ENCODE results near the gene CSRP1.
"Not testable (repeated sequence)": the region's sequence is repeated elsewhere in the genome, so short reads cannot be mapped to it uniquely, and the experiment has no call there.

The CSRP1 gene

GRCh38 chr1:201475915-201476669 is 30.8 kb downstream of the CSRP1 start:
- no peak for DNase-seq

GRCh38 chr1:201475130-201475529 is 31.8 kb downstream of the CSRP1 start:
- no peak for DNase-seq

DNA sequence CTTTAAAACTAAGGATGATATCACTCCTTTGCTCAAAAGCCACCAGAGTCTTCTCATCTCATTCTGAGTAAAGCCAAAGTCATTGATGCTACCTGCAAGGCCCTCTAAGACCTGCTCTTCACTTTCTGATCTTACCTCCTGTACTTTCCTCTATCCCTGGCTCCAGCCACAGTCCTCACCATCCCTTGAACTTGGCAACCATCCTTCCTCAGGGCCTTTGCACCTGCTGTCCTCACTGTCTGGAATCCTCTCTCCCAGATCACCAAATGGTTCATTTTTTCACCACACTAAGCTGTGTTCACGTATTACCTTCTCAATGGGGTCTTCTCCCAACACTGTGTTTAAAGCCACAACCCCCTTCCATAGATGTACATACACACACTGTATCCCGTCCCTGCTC is 33.6 kb downstream of the CSRP1 start:
- no peak for DNase-seq

- not testable (repeated sequence) for DNase-seq
Observed at GRCh38 chr1:201472321-201472720, 34.6 kb downstream of the CSRP1 start.

GRCh38 chr1:201471772-201472171 is 35.2 kb downstream of the CSRP1 start:
- DNase-seq = no peak

GRCh38 chr1:201470581-201470980 is 36.3 kb downstream of the CSRP1 start:
- DNase-seq = no peak

- DNase-seq = no peak
Observed at GRCh38 chr1:201469645-201470074, 37.3 kb downstream of the CSRP1 start.

DNA sequence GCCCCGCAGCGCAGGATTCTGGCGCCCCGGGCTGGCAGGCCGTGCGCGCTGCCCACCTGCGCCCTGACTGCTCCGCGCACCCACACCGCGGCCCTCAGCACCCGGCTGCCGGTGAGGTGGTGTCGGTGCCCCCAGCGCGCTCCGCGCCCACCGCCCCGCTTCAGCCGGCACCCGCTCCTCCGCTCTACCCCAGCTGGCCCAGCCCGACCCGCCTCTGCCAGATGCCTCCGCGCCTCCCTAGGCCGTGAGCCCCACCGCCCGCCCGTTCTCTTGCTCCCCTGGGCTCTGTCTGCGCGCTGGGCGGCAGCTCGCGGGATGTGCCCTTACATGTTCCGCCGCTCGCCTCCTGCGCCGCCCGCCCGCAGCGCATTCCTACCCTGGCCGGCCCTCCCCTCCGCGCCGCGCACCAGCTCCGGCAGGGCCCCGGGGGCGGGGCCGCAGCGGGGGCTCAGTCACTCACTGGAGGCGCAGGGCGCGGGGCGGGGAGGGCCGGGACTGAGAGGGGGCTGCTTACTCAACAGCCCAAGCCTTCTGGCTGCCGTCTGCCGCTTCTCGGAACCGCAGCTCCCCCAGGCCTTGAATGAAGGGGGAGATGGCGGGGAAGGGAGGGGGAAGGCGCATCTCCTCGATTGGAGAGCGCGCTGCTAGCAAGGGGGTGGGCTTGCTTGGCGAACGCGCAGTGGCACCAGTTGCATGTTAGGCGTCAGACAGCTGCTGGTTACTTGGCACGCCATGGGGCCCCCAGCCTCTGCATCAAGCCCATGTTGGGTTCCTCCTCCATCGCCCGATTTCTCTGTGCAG is 37.9 kb downstream of the CSRP1 start, which contains the start of gene PHLDA3:
Gene PHLDA3, minus strand, starts transcription at position 345 of the 801 bp plus-strand sequence. CDS start 402 bp downstream, outside the sequence.
- peak; percentile 33 for DNase-seq

DNA sequence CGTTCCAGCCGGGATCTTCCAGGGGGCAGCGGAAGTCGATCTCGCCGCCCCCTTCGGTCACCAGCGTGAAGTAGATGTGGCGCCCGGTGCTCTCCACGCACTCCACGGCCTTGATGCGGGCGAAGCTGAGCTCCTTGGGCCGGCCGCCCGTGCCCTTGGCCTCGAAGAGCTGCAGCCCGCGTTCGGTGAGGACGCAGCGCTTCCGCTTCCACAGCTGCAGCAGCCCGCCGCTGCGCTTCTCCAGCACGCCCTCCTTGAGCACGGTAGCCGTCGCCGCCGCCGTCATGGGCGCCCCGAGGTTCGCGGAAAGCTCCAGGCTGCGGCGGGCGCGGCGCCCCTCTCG is 38.5 kb downstream of the CSRP1 start:
- DNase-seq = no peak

DNA sequence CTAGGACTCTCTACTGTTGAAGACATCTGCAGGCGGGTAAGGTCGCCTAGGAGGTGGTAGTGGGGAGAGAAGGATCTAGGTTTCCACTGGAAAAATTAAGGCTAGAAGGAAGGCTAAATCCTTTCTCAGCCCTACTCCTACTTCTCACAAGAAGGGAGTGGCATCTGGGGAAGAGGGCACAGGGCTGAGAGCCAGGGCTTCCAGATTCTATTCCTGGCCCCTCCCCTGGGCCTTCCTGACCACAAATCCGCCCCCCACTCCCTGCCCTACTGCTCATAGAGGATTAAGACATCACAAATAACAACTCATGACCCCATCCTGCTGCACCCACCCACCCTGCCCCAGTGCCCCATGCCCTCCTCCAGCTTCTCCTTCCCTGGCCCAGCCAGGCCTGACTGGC is 40.4 kb downstream of the CSRP1 start:
- DNase-seq = no peak

GRCh38 chr1:201465698-201466290 is 41.1 kb downstream of the CSRP1 start:
- DNase-seq = no peak

- no peak for DNase-seq
Observed at GRCh38 chr1:201463071-201463552, 43.8 kb downstream of the CSRP1 start.

DNA sequence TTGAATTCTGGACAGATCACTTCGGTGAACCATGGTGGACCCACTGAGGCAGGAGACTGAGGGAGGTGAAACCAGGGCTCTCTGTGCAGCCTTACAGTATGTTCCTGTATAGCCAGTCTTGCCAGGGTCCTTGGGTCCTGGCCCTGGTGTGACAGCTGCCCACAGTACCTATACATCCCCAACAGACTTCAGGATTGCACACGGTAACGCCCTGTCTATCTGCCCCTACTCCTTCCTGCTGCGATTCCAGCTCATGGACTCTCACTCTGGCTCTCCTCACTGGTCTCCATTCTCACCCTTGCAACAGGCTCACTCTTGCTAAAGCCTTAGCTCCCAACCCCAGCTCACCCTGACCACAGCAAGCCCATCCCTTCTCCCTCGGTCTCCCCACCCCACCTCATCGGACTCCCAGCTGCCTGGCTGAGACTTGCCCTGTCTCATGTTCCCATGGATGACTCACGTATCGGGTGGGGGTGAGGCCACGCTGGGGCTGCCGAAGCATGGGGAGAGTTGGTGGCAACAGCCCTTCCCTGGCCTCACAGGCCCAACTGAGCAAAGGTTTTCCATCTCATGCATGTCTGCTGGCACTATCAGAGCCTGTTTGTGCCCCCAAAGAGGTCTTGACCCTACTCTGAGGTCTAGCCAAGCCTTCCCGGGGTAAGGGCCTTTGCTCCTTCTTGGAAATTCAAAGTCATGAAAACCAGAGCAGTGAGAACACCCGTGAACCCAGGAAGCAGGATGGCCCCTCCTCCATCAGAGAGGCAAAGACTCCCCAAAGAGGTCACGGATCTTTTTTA is 45.1 kb downstream of the CSRP1 start:
- DNase-seq = no peak

- no peak for DNase-seq
Observed at GRCh38 chr1:201460814-201461644, 45.9 kb downstream of the CSRP1 start.

DNA sequence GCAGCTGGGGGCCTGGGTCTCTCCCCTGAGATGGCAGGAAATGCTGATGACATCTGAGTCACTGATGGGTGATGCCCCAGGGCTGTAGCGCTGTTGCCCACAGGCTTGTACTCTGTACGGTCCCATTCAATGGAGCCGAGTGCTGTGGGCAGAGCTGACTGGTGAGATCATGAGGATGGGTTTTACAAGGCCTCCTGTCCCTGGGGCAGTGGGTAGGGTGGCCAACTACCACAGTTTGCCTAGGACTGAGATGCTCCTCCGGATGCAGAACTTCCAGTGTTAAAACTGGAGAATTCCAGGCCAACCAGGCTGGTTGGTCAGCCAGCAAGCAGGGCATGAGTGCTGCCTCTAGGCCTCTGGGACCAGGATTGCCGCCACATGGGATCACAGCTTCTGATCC is 47.1 kb downstream of the CSRP1 start:
- no peak for DNase-seq

DNA sequence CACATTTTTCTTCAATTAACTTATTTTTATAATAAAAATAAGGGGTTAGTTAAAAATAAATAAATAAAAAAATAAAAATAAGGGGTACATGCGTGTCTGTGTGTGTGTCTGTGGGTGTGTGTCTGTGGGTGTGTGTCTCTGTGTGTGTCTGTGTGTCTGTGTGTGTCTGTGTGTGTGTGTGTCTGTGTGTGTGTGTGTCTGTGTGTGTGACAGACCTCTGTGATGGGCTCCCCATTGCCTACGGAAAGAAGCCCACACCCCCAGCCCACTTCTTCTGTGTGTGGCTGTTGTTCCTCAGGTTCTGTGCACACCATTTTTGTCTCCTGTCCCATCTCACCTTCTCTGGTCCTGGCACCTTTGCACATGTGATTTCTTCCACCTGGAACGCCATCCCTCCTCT is 47.9 kb downstream of the CSRP1 start:
- no peak for DNase-seq

GRCh38 chr1:201457508-201457960 is 49.4 kb downstream of the CSRP1 start:
- DNase-seq = no peak

DNA sequence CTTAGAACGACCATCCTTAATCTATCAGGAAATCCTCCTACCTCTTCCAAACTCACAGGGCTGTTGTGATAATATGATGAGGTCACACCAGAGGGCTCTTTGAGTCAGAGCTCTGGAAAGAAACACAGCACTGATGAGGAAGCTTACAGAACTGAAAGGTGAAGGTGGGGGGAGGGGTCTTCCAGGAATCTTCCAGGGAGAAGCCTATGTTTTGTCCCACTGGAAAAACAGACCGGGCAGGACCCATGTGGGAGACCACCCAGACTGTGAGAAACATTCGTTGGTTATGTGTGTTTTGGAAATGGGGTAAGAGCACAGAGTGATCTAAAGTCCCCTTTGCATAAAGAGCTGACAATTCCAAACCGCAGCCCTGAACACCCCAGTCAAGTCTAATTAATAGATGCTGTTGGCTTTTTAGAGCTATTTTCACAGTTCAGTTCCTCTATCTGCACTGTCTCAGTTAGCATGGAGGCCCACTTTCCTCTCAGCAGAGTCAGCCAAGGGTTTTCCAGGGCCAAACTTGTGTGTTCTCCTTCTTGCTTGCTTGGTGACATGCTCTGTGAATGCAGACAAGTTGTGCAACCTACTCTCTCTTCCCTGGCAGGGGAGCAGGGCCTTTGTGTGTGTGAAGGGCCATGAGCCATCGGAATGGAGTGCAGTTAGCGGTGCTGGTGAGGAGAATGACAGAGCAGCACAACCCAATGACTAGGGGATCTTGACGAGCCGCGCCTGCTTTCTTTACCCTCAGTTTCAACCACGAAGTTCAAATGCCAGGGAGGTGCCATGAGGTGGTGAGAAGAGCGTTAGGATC is 50.2 kb downstream of the CSRP1 start:
- DNase-seq = no peak

DNA sequence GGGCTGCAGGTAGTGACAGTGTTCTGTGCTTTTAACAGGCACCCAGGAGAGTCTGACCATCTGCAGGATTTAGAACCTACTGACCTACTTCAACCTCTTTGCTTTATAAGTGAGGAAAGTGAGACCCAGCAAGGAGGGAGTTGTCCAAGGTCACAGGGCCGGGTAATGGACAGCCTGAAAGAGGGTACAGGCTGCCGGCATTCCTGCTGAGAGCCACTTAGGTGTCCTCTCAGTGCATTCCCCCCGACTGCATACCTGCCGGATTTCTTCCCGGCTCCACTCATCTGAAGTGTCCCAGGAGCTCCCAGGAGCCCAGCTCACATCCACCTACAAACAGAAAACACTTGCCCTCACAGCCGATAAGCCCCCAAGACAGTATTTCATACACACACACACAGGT is 51.8 kb downstream of the CSRP1 start:
- no peak for DNase-seq

DNA sequence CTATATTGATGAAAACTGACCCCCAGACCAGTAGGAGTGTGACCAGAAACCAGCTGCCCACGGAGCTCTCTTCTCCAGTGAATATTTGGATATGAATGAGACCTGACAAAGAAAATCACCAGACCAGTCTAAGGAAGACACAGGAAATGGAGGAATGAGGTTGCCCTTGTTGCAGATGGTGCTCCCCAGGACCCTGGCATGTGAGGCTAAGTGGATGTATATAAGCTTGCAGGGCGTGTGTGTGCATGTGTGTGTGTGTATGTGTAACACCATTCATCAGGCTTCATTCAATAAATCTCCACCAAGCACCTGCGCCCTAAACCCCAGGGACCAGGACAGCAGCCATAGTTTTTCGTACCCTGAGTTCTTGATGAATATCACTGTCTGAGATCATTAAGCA is 52.3 kb downstream of the CSRP1 start:
- no peak for DNase-seq

GRCh38 chr1:201452866-201453265 is 54.1 kb downstream of the CSRP1 start:
- DNase-seq = no peak
